Fibroblast of peridontal ligament (primary cell): ENCODE data around the gene KCNJ16.
A peak's percentile ranks its signal among the peaks of the same experiment; 100 is the strongest.

Source experiments
- DNase-seq: peaks from one replicate; pipeline ENCODE4 v3.0.0-alpha.2; 2010; ENCODE audit errors: extremely low read depth

KCNJ16 gene

DNA sequence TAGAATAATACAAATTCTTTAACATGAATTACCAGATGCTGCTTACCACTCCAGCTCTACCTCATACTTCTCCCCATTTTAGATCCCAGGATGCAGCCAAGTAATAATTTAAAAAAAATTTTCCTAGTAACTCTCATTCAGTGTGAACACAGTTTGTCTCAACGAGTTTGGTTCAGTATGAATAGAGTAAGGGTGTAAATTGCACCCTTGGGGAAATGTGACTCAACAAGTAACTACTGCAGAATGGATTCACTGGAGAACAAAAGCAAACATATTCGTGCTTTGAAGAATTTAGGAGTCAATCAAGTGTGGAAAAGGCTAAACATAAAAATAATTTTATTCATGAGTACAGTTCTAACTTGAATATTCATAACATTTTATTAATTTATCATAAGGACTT lies 23.0 kb downstream of the KCNJ16 start:
- no peak for DNase-seq

DNA sequence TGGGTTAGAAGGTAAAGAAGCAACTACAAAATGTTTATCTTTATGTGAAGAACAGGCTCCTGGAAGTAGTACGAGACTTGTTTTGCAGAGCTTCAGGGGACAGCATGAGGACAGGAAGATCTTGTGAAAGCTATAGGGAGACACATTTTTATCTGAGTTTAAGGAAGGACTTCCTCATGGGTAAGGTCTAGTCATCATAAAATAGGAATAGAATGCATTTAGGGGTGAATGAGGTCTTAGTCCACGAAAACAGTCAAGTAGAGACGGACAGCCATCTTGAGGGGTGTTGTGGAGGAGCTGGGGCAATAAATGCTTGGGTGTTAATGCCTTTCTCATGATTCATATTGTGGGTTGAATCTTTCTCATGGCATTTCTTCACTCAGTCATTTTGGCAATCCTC lies 24.3 kb downstream of the KCNJ16 start:
- DNase-seq = no peak

DNA sequence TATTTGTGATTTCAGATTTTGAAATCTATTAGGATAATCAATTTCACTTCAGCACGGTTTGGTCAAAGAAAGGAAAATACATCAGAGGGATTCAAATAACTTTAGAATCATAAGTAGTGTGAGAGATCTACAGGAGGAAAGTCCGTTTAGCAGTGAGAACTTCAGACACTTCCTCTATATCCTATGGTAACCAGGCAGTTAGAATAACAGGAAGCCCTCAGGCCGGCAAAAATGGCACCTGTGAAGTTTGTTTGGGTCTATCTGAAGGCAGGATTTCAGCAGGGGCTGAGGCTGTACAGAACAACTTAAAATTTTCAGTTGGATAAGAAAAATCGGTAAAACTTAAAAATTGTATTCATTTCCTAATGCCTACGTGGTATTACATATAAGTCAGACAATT lies 24.9 kb downstream of the KCNJ16 start:
- no peak for DNase-seq

- peak; percentile 50 for DNase-seq
Observed at GRCh38 chr17:70100983-70101382, 26.0 kb downstream of the KCNJ16 start.

DNA sequence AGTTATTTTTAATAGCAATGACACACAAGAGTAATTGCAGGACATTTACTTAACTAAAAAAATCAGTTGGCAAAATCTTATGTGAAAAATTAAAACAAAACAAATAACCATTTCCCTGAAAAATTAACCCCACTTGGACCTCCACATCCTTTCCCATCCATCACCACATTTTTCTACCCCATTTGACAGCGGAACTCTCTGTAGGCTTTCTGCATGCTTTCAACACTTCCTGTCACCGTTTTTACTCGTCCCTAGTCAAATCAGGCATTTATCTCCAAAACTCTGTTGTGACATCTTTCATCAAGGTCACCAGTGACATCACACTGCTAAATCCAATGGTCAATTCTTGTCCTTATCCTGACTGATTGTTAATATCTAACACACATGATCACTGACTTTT lies 27.5 kb downstream of the KCNJ16 start:
- no peak for DNase-seq

DNA sequence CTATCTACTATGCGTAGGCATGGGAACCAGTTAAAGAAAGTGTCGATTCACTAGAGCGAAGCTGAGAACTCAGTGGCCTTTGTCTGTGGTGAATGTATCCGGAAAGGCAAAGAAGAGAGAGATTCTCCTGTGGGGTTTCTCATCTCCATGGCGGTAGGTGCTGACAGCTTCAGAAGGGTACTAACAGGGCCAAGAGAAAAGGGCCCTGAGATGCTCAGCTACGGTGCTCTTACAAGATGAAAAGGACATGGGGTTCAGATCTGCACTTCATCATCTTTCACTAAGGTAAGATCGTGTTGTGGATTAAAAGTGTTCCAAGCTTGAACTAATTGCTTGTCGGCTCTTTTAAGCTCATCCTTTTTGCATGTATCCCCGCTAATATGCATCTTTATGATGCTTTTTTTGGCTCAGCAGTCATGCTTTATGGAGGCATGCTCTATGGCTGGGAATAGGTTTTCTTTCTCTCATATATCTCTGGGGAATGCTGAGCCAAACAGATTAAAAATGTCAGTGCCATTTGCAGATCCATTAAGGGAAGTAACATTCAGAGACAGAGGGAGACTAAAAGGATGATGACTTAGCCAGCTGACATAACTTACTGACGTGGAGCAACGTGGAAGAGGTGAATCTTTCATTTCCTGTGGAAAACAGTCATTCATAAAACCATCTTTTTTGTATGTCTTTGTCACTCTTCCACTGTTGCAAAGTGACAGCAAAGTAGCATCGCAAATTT lies 29.9 kb downstream of the KCNJ16 start:
- DNase-seq = no peak

- no peak for DNase-seq
Observed at GRCh38 chr17:70105641-70106040, 30.6 kb downstream of the KCNJ16 start.

GRCh38 chr17:70106551-70106950 lies 31.5 kb downstream of the KCNJ16 start:
- DNase-seq = no peak

GRCh38 chr17:70107441-70107840 lies 32.4 kb downstream of the KCNJ16 start:
- DNase-seq = no peak

DNA sequence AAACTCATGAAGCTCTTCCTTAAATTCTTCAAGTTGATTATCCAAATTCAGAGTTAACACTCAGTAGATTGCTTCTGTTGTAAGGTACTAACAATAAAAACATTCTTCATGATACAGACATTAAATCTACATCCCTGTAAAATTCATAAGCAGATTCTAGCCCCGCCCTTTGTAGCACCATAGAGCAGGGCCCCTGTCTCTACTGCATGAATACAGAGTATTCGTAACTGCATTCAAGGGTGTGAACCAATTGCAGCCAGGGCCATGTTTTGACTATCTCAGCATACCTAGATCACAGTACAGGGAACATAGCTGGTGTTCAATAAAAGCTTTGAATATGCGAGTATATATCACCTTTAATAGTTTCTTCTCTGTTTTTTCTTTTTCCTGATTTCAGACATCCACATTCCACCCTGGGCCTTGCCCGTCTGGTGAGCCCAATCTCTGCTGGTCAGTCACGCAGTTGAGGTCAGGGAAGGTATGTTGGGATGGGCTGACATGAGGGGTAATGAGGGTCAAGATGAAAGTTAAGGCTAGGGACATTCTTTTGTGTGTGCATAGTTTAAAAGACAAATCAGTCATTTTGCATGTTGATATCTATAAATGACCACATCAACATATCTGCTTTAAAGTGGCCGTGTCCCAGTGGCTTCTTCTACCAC lies 33.0 kb downstream of the KCNJ16 start:
- no peak for DNase-seq

DNA sequence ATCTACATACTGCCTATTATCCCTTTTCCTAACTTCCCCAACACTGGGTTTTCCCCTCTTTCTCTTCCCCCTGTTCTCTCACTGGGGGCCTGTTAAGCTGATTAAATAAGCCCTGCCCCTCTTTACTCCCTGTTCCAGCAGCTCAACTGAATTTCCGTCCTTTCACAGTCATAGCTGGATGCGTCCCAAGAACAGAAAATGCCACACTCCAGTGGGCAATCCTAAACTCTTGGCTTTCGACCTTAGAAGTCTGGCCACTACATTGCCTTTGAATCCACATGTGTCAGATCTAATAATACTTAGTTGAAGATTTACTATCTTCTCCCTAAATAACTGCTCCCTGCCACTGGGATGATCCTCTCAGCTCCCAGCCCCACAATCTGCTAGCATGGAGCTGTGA lies 34.5 kb downstream of the KCNJ16 start:
- DNase-seq = no peak

- DNase-seq = peak; percentile 55
Observed at GRCh38 chr17:70110443-70110880, 35.4 kb downstream of the KCNJ16 start.

- no peak for DNase-seq
Observed at GRCh38 chr17:70111201-70111600, 36.2 kb downstream of the KCNJ16 start.

GRCh38 chr17:70114405-70114804 lies 39.4 kb downstream of the KCNJ16 start:
- no peak for DNase-seq

GRCh38 chr17:70115126-70115525 lies 40.1 kb downstream of the KCNJ16 start:
- DNase-seq = no peak

GRCh38 chr17:70116919-70117318 lies 41.9 kb downstream of the KCNJ16 start:
- no peak for DNase-seq

DNA sequence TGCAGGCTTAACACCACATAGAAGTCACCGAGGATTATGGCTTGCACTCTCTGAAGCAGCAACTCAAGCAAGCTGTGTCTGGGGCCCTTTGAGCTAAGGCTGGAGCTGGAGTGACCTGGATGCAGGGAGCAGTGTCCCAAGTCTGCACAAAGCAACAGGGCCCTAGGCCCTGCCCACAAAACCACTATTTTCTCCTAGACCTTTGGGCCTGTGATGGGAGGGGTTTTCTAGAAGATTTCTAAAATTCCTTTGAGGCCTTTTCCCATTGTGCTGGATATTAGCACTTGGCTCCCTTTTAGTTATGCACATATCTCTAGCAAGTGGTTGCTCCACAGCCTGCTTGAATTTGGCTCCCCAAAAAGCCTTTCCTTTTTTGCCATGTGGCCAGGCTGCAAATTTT lies 44.5 kb downstream of the KCNJ16 start:
- no peak for DNase-seq

GRCh38 chr17:70119983-70120382 lies 45.0 kb downstream of the KCNJ16 start:
- no peak for DNase-seq

- DNase-seq = no peak
Observed at GRCh38 chr17:70120425-70120824, 45.4 kb downstream of the KCNJ16 start.

GRCh38 chr17:70121126-70121525 lies 46.1 kb downstream of the KCNJ16 start:
- DNase-seq = no peak

DNA sequence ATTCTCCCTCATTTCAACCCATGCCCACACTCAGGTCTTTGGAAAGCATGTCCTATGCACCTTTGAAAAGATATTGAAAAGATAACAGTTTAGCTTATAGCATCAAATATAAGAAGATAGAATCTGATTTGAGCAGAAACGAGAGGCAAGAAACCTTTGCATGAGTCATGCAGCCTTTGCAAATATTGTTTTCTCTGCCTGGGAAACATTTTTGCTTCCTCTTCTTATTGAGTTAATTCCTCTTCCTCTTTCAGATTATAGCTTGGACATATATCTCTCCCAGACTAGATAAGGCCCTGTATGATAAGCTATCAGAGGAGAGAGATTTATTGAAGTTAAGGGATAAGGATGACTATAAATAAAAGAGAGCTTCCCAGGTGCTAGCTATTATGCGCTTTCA lies 48.2 kb downstream of the KCNJ16 start:
- no peak for DNase-seq

DNA sequence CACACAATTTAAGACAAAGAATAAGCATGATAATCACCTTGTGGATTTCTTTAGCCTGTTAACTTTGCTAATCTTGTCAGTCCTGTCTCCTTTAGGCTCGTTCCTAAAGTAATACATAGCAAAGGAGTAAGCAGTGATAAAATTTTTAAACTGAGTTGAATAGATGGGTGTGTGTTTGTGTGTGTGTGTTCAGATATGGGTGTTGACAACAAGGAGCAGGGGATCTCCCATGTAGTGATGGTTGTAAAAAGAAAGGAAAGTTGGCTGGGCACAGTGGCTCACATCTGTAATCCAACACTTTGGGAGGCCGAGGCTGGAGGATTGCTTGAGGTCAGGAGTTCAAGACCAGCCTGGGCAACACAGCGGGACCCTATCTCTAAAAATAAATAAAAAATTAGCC lies 49.7 kb downstream of the KCNJ16 start:
- no peak for DNase-seq

GRCh38 chr17:70127221-70127873 lies 52.3 kb downstream of the KCNJ16 start:
- no peak for DNase-seq
